ENCODE measurements around the gene TSPAN3.

Gene TSPAN3

DNA sequence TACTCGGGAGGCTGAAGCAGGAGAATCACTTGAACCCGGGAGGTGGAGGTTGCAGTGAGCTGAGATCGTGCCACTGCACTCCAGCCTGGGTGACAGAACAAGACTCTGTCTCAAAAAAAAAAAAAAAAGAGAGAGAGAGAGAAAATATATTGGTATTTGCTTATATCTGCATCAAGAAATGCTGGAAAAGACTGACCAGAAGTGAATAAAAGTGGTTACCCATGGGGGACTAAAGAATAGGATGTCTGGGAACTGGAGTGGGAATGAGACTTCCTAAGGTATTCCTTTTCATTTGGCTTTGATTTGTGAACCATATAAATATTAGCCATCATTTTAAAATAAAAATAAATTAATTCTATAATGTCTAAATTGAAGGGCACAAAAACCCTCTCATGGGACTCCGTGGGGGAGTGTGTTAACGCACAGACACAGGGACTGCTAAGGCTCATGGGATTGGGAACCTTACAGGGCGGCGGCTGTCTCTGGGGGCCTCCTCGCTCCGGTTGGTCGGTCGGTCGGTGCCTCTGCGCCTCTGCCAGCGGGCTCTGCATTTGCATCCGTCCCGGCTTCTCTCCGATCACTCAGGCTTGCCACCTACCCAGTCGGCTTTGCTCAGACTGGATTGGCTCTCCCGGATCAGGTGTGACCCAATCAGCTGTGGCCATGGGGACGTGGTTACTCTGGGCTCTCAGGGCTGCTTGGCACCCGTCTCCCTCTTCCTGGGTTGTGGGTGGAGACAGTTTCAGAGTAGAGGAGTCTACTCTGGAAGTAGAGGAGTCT, 12.7 kb upstream of the TSPAN3 start:
- DNase-seq = peak; percentile 96

DNA sequence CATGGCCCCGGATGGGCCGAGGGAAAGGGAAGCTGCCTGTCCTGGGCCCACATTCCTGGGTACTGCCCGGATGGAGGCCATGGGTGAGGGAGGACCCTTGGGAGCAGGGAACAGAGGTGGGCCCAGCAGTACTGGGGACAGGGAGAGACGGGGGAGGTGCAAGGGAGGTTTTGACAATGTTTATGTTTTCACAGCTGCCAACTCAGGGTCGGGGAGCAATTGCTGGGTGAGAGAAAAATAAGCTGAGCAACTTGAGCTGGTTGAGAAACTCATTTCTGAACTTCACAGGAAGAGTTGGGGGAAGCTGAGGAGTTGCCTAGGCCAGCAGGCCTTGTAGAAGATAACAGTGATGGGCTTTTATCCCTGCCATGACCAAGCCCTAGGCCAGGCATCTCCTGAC, 11.1 kb upstream of the TSPAN3 start:
- no peak for DNase-seq

- no peak for DNase-seq
Measured at GRCh38 chr15:77076323-77076915, 5.5 kb upstream of the TSPAN3 start.

DNA sequence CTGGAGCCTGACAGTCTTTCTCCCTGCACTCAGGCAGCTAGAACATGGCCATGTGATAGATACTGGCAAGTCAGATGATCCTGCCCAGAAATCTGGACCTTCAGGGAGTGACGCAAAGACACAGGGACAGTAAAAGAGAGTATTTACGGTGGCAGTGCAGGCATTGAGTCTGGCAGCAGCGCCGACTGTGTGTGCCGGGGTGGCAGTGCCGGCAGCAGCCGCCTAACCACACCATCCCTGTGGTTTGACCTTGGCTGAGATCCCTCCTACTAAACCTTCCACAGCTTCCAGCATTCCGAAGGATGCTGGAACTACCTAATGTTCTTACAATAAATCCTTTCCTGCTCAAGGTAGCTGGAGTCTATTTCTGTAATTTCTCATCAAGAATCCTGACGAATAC, 4.6 kb upstream of the TSPAN3 start:
- no peak for DNase-seq

DNA sequence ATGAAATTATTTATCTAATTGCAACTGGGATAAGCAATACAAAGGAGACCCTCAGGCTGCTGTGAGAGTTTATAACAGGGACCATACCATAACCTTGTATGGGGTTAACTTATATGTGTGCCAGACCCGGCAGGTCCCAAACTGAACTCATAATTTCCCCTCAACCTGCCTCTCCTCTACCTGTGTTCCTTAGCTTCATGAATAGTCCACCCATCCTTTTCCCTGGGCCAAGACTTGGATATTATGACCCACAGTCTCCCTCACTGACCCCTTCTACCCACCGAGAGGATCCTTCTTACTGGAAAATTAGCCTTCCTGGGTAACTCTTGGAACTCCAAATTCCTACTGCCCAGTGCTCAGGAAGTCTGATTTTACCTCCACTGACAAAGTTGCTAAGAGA, 3.4 kb upstream of the TSPAN3 start:
- DNase-seq = no peak

GRCh38 chr15:77071305-77072223, 655 bp upstream of the TSPAN3 start:
- no peak for DNase-seq

DNA sequence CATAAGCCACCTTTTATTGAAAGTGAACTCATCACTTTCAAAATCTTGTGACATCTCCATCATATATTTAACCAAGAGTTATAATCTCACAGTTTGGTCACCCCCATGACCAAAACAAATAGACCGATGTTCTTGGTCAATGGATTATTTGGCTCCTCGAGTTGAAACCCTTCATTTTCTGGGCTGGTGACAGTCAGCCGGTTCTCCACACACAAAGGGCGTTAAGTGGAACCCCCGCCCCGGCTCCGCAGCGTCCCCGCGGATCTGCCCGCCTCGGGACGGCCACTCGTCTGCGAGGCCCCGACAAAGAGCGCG, 772 bp downstream of the TSPAN3 start:
- DNase-seq = no peak

GRCh38 chr15:77069521-77070121, 1.3 kb downstream of the TSPAN3 start:
- DNase-seq = no peak

DNA sequence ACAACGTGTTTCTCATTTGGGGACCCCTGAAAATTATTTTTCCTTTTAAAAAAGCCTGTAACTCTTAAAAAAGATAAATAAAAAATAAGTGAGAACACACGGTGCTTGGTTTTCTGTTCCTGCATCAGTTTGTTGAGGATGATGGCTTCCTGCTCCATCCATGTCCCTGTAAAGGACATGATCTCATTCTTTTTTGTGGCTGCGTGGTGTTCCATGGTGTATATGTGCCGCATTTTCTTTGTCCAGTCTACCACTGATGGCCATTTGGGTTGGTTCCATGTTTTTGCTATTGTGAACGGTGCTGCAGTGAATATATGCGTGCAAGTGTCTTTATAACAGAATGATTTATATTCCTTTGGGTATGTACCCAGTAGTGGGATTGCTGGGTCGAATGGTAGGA, 2.3 kb downstream of the TSPAN3 start:
- no peak for DNase-seq

DNA sequence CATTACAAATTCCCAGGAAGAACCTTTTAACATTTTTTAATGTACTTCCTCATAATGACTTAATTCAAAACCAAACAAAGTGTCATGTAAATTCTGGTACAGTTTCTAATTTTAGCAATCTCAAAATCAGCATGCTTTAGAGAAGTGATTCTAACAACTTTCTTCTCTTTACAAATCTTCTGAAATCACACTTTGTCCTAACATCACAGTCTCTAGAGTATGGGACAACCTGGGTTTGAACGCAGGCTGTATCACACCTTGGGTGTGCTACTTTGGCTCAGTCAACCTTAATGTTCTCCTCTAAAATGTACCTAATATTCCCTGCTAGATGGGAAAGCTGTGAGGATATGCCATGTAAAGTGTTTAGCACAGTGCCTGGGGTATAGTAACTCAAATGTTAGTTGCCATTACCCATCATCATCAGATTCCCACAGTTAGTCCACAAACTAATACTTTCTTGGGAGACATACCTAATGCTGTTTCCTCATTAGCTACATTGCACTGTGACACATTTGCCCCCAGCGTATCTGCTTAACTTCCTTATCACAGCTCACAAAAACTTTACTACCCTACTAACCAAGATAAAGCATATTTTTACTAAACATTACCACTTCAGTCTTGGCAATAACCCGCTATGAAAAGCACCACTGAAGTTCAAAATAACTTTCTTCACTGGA, 3.1 kb downstream of the TSPAN3 start:
- DNase-seq = no peak

DNA sequence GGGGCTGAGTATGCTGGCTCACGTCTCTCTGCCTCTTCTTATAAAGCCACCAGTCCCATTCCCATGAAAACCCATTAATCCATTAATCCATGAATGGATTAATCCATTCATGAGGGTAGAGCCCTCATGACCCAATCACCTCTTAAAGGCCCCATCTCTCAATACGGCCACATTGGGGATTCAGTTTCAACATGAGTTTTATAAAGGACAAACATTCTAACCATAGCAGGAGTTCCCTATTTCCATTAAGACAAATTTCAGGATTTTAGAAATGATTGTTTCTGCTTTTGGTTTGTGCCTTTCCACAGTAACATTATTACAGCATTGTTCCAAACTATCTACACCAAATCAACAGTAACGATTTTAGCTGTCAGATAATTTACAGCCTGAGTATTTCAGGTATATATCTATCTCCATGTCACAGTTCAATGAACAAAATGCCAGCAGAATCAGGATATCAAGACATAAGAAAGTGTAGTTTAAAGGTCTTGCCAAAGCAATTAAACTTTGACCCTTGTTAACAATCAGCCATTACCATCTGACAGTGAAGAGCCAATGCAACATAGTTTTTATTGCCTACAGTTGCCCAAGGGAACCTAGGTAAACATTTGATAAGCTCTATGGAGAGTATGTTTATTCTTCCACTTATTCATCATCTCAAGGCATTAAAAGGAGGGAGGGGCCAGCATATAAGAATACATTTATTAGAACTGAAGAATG, 3.8 kb downstream of the TSPAN3 start:
- DNase-seq = no peak

DNA sequence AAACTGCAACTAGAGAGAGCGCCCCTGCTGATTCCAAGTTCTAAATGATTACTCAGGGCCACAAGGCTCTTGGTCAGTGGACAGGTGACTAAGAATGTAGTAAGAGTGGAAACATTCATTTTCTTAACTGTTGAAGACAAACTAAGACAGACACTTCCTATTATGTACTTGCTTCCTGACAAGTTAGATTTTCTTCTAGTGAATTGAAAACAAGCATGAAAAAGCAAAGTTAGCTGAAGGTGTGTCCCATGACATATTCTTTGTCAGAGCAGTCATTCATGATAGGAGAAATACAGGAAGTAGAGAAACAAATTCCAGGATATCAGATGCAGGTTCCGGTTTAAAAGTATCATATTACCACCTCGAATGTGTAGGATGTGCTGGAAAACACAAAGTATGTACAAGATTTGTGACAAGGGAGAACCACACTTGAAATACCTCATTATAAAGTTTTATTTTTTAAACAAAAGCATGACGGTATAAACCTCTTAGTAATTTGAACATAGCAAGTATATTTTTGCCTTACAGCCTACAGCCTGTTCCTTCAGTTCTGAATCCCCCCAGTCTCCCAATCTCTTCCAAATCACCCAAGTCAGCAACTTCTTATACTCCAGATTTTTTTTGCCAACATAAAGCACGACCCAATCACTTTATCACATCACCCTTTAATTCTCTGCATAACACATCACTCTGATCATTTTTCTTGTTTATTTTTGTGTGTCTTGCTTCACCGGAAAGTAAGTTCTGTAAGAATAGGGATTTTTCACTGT, 6.2 kb downstream of the TSPAN3 start:
- DNase-seq = no peak

GRCh38 chr15:77064063-77064462, 6.8 kb downstream of the TSPAN3 start:
- no peak for DNase-seq

- DNase-seq = no peak
Measured at GRCh38 chr15:77063249-77063648, 7.7 kb downstream of the TSPAN3 start.

GRCh38 chr15:77060546-77060945, 10.4 kb downstream of the TSPAN3 start:
- DNase-seq = no peak

DNA sequence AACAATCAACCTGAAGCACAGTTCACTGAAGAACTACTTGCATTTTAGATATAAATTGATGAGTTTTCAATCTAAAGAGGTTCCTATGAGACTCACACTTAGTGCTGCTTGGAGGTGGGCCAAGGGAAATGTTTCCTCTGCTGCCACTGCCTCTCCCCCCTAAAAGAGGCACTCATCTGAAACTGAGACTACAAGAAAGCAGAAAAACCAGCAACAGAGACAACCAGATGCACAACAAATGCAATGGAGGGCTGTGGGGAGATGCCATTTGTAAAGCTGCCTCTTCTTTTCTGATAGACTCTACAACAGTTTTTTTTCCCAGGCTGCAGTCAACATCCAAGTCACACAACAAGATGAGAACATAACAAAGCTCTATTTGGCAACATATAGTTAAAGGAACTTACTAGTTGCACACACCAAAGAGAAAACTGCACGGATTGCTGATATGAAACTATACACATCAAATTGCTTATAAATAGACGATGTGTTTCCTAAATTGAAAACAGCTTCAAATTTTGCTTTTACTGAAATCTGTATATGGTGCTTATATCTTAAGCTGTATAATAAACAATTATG, 11.0 kb downstream of the TSPAN3 start:
- no peak for DNase-seq

GRCh38 chr15:77058468-77058867, 12.4 kb downstream of the TSPAN3 start:
- DNase-seq = no peak

GRCh38 chr15:77057685-77058084, 13.2 kb downstream of the TSPAN3 start:
- DNase-seq = no peak

DNA sequence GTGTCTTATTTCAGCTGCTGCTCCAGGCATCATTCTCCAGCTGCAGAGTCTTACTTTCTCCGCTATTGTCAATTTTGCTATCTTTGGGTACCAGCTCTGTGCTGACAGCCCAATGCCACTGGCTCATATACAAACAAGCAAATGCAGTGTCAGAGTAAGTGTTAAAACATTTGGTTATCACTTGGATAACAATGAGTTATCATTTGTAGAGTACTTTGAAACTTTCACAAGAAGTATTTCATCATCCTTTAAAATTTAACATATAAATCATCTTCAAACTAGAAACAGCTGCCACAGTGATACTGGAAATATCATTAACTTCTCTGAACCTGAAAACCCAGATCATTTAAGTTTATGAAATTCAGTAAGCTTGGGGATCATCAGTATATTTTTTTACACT, 13.8 kb downstream of the TSPAN3 start:
- no peak for DNase-seq

DNA sequence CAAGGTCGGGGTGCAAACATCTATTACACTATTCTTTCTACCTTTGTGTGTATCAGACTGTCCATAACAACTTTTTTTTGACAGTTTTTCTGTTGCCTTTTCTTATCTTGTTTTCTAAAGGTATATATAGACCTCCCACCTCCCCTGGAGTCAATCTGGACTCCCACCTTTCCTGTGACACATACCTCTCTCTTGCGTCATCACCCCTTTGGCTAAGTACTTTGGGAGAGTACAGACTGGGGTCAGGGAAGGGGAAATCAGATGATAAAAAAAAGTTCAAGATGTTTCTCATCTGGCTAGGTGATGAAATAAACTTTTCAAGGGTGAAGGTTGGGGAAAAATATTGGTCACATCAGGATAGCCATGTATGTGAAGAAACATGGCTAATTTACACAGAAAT, 17.2 kb downstream of the TSPAN3 start:
- DNase-seq = no peak

GRCh38 chr15:77052556-77052955, 18.4 kb downstream of the TSPAN3 start:
- DNase-seq = no peak
